ENCODE measurements around the gene DTX3.

GRCh38 chr12:57625261-57626032, 20.8 kb downstream of the DTX3 start:
- TF ChIP-seq POLR2A (IDR thresholded peaks at IDR 0.05) (no peak), CTCF (IDR thresholded peaks at IDR 0.05) (no peak)
